ENCODE data around the gene PIP5K1B.

The PIP5K1B gene

DNA sequence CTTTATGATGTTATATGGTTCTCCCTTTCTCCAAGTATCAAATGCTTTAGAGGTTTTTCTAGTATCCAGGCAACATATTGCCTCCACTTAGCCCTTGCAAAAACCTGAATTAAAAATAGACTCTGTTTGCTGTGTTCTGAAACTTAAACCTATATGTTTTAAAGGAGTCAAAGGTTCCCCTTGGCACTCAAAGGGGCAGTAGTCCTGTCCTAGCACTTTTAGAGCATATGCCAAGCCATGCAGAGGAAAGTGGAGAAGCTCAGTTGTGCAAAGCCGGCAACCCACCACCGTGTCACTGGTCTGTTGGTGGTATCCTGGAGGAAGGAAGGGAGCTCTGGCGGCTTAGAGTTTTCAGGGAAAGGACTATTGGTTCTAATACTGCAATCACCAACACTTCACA lies 154.3 kb downstream of the PIP5K1B start:
- DNase-seq (ENCODE audit: low read depth): no peak

DNA sequence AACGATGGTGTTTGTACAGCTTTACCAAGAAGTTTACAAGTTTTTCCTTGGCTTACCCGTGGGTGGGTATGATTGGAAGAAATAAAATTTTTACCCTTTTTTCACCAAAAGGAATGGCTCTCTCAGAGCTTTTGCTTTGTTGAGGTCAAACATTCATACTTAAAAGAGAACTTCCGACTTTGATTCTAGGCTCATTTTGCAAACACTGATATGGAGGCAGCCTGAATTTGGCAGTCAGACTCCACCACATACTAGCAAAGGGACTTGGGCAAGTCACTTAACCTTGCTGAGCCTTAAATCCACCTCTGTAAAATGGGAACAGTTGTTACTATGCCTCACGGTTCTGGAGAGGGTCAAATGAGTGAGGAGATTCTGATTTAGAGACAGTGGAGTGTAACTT lies 155.4 kb downstream of the PIP5K1B start:
- no peak for DNase-seq (ENCODE audit: low read depth)

DNA sequence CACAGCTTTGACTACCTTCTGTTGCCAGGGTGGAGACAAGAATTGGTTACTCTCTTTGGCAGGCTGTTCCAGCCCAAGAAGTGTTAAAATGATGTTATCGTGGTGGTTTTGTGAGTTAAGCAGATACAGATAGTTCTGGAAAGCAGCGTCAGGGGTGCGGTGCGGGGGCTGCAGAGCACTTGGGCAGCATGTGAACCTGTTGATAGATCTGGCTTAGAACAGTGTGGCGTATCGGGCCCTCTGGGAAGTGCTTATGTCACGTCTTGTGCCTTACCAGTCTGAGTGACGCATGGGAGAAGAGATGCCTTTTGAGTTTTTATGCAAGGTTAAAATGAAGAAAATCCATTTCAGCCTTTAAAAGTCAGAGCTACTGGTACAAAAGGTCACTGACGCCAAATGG lies 156.4 kb downstream of the PIP5K1B start:
- DNase-seq (ENCODE audit: low read depth): no peak

DNA sequence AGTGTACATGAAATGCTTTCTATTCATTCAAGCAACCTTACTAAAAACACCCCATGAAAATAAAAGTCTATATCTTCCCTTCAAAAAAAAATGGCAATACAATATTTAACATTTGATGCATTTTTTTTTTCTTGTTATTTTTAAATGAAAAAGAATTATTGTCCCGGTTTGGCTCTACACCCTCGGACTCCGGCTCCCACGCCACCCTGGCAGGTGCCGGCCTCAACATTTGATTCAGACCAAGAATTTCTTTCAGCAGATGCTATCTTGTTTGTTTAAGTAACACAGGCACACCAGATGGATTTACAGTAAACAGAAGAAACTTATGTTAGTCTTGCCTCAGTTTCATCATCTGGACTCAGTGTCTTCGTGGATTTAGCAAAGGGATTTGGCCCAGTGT lies 162.0 kb downstream of the PIP5K1B start:
- DNase-seq (ENCODE audit: low read depth): no peak

DNA sequence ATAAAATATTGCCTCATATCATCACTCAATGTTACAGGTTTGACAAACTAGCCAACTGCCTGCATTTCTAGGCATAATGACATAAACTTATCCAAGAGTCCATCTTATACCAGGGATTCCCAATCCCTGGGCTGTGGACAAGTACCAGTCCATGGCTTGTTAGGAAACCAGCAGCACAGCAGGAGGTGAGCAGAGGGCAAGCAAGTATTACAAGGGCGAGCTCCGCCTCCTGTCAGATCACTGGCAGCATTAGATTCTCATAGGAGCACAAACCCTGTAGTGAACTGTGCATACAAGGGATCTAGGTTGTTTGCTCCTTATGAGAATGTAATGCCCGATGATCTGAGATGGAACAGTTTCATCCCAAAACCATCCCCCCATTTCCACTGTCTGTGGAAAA lies 164.0 kb downstream of the PIP5K1B start:
- no peak for DNase-seq (ENCODE audit: low read depth)

DNA sequence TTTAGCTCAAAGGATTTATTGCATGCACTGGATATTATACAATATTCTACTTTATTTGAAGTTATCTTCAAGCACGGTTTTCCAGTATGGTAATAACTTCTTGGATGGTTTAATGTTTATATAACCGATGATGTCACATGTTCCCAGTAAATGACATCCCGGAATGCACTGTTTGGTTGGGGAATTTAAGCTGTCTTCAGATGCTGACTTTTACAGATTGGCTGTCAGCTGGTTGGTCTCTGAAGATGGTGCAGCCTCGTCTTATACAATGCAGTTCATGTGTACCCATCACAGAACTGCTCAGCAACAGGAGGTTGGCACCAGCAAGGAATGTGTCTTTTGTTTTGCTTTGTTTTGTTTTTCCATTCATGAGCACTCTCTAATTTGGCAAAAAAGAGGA lies 165.0 kb downstream of the PIP5K1B start:
- DNase-seq (ENCODE audit: low read depth): no peak

DNA sequence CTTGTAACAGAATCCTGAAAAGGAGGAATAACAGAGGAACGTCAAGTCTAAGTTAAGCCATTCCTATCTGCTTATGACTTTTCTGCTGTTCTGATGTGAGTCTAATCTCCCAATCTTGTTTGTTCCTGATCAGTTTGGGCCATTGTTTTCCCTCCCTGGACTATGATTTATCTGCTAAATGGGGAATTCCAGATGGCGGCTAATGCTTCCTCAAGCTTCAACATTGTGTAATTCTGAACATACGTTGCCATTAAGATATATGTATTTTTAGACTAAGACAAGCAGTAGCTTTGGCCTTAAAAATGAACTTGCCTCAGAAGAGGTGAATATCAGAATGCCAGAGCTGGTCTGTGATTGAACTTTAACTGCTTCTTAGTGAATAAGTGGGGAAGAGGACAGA lies 166.2 kb downstream of the PIP5K1B start:
- DNase-seq (ENCODE audit: low read depth): no peak

DNA sequence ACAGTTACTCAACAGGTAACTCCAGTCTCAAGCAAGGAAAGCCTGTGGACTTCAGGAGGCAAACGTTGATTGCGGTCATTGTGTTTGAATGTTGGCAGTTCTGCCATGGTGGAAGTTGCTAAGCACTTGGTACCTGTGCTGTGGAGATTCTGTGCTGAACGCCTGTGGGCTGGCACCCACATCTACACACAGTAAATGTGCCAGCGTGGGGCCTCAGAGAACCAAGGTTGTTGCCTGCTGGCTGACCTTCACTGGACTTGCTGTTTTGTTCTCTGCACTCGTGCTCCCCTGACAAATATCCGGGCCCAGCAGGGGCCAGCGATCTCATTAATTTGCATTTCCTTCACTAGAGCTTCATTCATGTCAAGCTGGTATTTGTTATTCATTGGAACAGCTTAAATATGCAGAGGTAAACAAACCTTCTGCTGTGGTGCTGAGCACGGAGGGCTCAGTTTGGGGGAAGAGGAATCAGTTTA lies 167.0 kb downstream of the PIP5K1B start:
- no peak for DNase-seq (ENCODE audit: low read depth)

DNA sequence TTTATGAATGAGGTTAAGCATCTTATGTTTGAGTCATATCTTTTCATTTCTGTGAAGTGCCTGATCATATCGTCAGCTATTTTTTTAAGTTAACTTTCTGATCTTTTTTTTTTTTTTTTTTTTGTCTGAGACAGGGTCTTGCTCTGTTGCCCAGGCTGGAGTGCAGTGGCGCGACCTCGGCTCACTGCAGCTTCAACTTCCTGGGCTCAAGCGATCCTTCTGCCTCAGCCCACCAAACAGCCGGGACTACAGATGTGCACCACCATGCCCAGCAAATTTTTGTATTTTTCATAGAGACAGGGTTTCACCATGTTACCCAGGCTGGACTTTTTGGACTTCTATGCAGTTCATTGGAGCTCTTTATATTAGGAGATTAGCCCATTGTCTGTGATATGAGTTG lies 168.1 kb downstream of the PIP5K1B start:
- no peak for DNase-seq (ENCODE audit: low read depth)

DNA sequence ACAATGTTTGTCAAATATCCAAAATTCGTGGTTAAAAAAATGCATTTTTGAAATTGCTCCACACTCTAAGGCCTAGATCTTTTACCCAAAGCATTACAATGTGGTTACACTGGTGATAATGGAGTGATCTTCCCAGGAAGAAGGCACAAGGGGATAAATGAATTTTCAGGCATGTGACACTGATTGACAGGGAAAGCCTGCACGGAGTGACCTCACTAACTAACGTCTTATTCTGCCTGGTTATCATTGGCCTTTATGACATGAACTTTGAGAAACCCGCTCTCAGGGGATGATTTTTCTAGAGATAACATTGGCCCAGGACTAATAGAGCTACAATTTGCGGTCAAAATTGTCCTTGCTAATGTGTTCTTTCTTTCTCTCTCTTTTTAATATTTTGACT lies 171.2 kb downstream of the PIP5K1B start:
- DNase-seq (ENCODE audit: low read depth): no peak

DNA sequence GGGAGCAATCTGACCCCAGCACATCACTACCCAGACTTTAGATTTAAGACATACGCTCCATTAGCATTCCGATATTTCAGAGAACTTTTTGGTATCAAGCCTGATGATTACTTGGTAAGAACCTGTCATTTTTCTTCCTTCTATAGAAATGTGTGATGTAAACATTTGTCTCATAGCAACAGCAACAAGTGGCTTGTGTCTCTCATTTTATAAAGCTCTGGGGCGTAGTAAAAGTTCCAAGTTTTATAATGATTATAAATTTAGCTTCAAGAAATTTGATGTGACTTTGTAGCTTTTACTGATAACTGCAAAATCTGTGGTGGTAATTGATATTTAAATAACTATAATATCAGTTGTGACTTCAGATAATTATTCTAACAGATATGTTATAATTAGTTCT lies 171.6 kb downstream of the PIP5K1B start:
- no peak for DNase-seq (ENCODE audit: low read depth)

DNA sequence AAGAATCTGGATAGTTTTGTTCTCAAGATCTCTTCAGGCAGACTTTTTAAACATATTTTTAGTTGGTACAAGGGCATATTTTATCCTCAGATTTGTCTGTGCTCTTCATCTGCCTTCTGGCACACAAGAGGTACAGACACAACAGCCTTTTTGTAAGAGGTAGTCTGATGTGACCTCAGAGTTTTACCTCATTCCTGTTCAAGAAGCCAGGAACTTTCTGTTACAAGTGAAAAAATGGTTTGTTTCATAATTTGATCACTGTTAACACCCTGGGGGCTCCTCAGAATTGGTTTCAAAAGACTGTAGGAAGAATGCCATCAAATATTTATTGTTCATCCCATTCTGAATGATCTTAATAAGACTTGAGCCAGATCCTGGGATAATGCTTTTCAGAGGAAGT lies 172.2 kb downstream of the PIP5K1B start:
- DNase-seq (ENCODE audit: low read depth): no peak

DNA sequence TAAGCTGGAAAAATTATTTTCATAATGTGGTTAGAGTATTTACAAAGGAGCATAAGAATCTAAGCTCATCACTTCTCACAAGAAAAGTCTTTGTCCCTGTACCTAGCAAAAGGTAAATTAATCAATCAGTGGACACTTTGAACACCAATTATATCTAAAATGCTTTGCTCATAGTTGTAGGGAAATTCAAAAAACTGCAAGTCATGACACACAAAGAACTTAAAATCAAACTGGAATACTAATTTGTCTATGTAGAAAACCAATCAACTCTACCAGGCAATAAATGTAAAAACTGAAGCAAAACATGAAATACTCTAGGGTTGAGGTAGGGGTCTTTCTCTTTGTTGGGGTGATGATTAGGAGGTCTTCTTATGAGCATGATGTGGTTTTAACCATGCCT lies 173.4 kb downstream of the PIP5K1B start:
- no peak for DNase-seq (ENCODE audit: low read depth)

DNA sequence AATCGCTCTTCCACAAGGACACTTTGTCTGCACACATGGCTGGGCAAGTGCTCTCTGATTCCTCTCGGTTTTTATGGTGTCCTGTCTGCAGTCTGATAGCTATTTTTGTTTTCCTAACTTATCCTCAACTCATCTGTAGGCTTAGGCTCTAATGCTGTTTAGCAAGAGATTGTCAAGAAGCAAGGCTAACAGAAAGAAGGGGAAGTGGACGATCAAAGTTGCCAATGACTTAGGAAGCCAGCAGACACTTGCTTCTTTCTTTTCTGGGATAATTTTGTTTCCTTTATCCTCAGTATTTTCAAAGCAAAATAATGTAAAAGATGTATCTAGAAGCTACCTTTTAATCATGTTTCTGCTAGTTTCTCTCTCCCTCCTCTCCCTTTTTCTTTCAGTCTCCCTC lies 178.2 kb downstream of the PIP5K1B start:
- no peak for DNase-seq (ENCODE audit: low read depth)

DNA sequence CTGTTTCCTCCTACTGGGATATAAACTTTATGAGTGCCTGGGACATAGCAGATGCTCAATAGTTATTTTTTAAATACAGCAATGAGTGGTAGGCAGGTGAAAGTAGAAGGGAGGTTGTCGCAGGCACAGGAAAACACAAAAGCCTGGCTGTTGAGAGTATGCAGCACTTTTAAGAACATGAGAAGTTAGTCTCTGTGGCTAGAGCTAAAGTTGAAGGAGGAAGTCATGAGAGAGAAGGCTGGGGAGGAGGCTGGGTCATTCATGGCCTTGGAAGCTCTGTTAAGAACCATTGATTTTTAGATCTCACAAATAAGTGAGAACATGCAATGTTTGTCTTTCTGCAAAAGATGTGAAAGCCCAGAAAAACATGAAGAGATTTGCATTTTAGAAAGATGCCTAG lies 182.2 kb downstream of the PIP5K1B start:
- no peak for DNase-seq (ENCODE audit: low read depth)

DNA sequence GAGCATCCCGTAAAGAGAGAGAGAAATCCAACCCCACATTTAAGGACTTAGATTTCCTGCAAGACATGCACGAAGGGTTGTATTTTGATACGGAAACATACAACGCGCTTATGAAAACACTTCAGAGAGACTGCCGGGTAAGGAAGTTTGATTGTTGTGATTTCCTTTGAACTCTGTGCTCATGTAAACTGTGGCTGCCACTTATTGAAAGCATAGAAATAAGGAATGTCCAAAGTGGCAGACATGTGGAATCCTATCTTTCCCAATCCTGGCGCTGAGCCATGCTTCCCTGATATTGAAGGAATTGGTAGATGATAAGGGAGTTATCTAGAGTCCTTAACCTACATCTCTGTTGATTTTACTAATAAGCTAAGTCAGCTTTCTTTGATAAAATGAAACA lies 189.5 kb downstream of the PIP5K1B start:
- DNase-seq (ENCODE audit: low read depth): no peak

DNA sequence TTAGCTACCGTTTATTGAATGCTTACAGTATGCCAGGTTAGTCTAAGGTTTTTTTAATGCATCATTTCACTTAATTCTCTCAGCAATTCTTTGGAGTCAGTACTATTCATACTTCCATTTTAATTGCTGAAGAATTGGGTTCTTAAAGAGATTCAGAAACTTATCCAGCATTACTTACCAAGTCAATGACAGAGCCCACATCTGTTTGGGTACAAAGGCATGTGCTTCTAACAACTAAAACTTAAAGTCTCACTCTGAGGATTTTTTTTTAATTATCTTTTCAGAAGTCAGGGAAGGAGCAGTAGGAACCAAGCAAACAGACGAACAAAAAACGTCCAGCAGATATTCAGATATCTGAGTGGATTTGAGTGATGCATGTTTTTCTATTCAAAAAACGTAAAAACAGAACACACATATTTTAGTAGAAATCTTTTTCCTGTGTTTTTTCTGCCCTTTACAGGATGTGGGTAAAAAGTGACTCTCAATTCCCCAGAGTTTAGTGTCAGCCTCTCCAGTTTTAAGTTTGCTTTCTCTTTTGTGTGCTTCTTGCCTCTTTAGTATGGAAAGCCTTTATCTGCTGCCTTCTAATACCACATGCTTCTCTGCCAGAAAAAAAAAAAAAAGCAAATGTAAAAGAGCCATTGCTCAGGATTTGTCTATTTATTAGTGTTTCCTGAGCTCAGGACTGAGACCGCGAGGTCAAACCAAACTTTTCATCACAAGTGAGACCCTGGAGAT lies 190.9 kb downstream of the PIP5K1B start:
- DNase-seq (ENCODE audit: low read depth): no peak

DNA sequence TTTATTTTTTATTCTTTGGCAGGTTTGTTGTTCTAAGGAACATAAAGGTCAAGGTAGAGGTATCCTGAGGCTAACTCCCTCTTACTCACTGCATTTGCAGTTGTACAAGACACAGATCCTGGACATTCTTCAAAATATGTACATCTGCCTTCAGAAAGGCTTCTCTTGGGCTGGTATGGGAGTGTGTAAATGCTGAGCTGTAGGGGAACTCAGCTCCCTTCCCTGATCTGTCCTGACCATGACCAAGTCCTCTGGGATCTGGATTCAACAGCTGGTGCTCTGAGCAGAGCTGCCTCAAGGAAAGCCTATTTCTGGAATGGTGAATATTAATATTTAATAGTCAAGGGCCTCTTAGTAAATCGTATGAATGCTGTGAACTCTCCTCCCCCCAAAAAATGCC lies 191.4 kb downstream of the PIP5K1B start:
- DNase-seq (ENCODE audit: low read depth): no peak

DNA sequence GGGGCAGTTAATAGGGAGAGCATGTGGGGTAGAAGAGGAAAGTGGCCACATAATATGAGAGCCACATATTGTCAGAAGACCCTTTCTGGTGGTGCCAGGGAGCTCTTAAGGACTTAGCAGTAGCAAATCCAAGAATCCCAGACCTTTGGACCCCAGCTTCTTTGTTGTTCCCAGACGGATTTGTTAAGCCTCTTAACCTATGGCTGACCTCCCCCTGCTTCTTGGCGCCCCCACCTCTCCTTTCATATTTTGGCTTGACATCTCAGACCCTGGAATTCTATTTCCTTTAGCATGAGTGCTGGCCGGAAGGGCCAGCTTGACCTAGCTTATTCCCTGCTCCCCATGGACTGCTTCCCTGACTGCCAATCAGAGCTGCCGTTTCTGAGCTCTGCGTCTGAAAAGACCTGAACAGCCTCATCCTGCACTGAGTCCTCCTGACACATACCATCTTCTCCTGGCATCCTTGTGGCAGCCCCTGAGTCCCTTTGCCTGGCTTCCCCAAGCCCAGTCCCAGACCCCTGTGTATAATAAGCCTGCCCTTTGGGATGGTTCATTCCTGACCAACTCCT lies 192.6 kb downstream of the PIP5K1B start:
- DNase-seq (ENCODE audit: low read depth): no peak

DNA sequence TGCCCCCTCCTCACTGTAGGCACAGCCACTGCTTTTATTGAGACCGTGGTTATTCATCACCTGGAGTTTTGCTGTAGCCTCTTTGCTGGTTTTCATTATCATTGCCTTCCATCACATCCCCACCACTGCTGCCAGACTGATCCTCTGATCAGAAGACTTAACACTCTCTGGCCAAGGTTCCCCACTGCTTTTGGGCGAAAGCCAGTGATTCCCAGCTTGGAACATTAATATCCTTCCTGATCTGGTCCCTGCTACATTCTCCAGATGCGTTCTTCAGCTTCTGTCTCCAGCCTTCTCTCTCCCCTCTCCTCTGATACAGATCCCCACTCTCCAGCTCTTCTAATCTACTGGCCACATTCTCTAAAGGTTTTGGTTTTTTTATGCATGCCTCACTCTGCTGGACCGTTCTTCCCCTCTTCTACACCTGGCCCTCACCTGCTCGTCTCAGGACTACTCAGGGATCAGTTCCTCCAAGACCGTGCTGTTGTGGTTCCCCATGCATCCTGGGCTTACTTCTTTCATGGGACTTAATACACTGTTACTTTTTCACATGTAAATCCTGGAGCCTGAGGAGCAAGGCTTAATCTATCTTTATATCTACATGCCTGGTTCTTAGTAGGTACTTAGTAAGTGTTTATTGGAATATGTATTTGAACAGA lies 193.9 kb downstream of the PIP5K1B start:
- no peak for DNase-seq (ENCODE audit: low read depth)

DNA sequence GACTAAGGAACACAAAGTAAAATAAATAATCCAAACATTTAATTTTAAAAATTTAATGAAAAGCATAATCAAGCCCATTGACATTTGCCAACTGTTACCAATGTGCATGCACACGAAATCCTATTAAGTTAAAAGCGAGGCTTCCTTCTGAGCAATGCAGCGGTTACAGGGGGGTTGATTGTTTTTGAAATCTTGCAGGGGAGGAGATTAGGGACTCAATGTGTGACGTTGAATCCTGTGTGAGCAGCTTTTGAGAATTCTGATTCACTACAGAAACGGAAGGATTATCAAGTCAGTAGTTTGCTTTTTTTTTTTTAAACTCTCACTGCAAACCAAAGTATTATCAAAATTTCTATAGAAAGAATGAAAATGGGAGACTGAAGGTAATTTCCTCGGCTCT lies 199.4 kb downstream of the PIP5K1B start:
- no peak for DNase-seq (ENCODE audit: low read depth)

DNA sequence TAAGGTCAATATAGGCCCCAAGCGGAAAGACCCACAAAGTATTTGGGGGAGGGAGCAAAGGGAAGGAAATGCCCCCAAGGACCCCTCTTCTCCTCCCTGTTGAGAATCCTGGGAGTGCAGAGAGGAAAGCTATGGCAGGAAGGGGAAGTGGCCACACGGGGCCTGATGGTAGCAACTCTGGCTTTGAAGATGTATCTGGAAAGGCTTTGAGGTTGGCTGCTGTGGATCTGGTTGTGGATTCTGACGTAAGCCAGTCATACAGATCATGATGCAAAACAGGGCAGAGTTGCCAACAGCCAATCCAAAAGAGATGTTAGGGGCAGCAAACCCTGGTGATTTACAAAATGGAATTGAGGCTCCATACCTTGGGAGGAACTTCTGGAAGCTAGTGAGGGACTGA lies 200.1 kb downstream of the PIP5K1B start:
- DNase-seq (ENCODE audit: low read depth): no peak

DNA sequence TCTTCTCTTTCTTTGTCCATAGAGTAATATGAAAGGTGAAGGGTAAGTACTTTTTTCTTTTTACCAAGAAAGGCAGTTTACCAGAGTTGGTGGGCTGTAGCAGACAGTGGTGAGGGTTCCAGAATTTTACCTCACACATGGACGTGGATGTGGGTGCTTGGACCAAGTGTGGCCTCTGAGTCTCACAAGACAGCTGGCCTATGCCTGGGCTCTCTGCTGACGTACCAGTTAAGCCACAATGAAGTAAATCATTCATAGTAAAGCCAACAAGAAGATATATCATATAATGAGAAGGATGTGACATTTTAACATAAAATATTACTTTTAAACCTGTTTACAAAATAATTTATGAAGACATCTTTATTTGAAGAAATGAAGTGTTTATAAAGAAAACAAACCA lies 202.9 kb downstream of the PIP5K1B start:
- DNase-seq (ENCODE audit: low read depth): no peak

DNA sequence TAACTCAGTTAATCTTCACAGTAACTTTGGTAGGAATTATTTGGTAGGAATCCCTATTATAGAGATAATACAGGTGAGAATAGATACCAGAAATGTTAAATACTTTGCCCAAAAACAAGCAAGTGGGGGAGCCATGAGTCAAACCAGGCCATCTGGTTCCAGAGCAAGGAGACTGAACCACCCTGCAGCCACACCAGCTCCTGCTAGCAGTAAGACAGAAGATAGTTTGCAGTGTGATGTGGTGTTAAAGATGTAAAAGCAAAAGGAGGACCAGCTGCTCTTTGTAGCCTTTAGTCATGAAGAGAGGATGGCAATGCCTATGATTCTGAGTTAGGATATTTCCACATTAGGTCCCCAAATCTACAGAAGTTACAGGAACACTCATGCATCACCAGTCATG lies 207.5 kb downstream of the PIP5K1B start:
- DNase-seq (ENCODE audit: low read depth): no peak

Data from HS-27A (cell line).